Stimulated activated CD4-positive, alpha-beta T cell treated with anti-CD3 and anti-CD28 coated beads, Interleukin-15, amount 100 ng/mL, for 48 hours (primary cell): ENCODE results near the gene CLCNKA.
"Not testable (repeated sequence)": the region's sequence is repeated elsewhere in the genome, so short reads cannot be mapped to it uniquely, and the experiment has no call there.

Source experiments
- DNase-seq, 2 donors: peaks; one replicate each; pipeline ENCODE4 v3.0.0-alpha.2; 2020; ENCODE audit warnings: low read depth in 2 of 2

CLCNKA gene

GRCh38 chr1:15997637-15998280 lies 24.1 kb upstream of the CLCNKA start:
- no peak for DNase-seq

- DNase-seq, result no peak
Observed at GRCh38 chr1:15998929-15999328, 22.9 kb upstream of the CLCNKA start.

- DNase-seq, result not testable (repeated sequence)
Observed at GRCh38 chr1:16001274-16001673, 20.6 kb upstream of the CLCNKA start.

DNA sequence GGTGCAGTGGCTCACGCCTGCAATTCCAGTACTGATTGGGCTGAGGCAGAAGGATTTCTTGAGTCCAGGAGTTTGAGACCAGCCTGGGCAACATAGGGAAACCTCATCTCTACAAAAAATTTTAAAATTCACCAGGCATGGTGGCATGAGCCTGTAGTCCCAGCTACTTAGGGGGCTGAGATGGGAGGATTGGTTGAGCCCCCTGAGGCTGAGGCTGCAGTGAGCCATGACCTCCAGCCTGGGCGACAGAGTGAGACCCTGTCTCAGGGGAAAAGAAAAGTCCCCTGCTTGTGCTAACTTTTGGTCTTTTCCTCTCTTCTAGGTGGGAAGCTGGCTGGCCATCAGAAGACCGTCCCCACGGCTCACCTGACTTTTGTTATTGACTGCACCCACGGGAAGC lies 16.2 kb upstream of the CLCNKA start:
- no peak for DNase-seq

- DNase-seq, result no peak
Observed at GRCh38 chr1:16006010-16006409, 15.8 kb upstream of the CLCNKA start.

DNA sequence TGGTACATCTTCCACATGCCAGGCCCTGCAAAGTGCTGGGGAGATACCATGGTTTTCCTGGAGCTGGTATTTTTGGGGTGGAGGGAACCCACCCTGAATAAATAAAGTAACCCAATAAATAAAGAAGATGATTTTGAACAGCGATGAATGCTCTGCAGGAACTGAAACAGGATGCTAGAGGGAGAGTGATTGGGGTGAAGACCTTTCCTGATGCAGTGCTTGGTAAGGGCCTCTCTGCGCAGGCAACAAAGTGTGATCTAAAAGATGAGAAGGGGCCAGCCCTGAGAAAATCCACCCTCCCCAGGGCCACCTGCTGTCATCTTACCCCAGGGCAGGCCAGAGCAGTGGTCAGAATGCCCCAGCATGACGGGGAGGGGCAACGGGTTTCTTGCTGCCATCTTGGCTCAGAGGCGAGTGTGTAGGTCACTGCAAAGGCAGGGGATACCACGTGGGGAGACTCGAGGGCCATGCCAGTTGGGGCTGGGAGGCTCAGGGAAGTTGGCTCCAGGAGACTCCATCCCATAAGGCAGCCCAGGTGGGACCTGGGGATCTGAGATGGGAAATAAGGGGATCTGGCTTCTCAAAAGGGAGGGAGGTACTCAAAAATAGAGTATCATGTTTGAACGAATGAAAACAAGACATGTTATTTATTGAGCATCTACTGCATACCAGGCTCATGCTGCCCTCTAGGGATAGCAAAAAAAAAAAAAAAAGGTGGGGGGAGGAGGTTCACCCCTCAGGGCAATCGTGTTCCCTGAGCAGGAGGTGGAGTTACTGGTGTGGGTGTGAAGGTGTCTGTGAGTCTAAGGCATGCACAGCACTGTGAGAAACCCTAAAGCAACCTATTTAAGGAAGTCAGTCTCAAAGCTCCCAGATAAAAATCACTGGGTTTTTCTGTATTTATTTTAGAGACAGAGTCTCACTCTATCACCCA lies 15.0 kb upstream of the CLCNKA start:
- no peak for DNase-seq

- no peak for DNase-seq
Observed at GRCh38 chr1:16007671-16008341, 14.0 kb upstream of the CLCNKA start.

- DNase-seq, result peak; percentile 50 to 67
Observed at GRCh38 chr1:16009030-16009460, 12.8 kb upstream of the CLCNKA start.

- DNase-seq, result no peak
Observed at GRCh38 chr1:16009678-16010077, 12.2 kb upstream of the CLCNKA start.

DNA sequence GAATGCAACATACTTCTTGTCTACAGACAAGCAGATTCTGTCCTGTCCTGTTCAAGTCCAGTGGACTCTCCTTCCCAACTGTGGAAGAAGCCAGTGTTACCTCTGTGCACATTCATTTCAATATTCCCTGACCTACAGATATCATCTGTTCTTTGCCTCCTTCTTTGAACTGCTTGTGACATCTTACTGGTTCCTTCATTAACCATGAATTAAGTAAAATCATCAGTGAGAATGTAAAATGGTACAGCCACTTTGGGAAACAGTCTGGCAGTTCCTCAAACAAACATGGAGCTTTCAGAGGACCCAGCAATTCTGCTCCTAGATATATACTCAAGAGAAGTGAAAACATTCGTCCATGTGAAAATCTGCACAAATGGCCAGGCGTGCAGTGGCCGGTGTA lies 11.0 kb upstream of the CLCNKA start:
- no peak for DNase-seq

DNA sequence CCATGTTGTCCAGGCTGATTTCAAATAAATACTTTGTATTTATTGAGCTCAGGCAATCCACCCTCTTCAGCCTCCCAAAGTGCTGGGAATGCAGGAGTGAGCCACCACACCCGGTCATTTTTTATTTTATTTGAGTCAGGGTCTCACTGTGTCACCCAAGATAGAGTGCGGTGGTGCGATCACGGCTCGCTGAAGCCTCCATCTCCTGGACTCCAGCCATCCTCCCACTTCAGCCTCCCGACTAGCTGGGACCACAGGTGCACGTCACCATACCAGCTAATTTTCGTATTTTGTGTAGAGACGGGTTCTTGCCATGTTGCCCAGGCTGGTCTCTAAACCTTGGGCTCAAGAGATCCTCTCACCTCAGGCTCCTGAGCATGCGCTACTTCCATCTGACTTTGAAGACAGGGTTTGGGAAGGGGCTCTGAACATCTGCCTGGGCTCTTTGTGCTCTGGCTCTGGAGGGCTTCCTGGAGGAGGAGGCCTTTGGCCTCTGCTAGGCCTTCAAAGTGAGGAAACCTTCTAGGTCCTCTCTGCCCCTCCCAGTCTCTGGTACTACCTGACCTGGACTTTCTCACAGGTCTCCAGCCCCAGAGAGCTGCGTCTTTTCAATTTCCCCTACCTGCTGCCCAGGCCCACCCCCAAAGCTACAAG lies 9.8 kb upstream of the CLCNKA start:
- DNase-seq, result no peak

DNA sequence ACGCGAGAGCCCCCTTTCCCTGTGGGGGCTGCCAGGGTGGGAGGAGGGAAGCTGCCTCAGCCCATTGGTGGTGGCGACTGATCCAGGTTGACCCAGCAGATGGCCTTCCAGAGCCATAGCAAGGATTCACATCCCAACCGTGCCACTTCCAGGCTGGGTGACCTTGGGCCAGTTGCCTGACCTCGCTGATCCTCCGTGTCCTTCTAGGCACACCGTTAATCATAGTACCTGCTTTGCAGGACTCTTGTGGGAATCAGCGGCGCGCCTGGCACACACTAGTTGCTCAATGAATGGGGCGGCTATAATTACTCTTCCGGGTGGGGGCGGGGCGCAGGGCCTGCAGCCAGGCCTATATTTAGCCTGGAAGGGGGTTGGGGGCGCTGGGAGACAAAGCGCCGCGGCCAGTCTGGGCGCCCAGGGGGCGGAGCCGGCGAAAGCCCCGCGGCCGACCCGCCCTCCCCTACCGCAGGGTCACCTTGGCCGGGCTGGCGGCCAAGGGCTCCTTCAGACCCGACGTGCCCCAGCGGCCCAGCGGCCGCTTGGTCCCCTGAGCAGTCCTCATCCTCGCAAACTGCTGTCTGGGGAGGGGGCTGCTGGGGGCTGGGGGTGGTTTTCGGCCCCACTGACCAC lies 9.1 kb upstream of the CLCNKA start:
- peak in 1 of 2 donors; percentile 27 for DNase-seq

DNA sequence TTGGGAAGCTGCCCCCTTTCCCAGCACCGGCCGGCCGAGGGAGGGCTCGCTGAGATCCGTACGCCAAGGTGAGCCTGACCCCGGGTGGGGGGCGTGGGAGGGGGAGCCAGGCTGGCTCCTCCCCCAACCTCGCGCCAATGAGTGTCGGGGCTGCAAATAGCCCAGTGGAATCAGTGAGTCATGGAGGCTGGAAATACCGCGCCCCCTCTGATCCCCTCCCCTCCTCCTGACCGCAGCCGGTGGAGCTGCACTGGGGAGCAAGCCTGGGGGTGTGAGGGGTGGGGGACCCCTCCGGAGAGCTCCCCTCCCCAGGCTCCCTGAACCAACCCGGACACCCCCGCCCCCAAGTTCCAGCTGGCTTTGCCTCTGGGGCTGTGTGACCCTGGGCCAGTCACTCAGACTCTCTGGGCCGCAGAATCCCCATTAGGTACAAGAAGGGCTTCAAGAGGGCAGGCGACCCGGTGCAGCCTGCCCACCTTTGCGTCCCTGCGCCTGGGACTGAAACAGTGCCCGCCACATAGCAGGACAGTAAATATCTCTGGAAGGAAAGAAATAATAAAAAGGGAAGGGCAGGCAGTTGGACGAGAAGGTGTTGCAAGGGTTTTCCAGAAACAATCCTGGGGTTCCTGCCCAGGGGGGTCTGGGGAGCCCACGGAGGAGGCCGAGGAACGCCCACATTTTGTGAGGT lies 8.5 kb upstream of the CLCNKA start:
- peak; percentile 17 to 30 for DNase-seq

GRCh38 chr1:16013908-16014258 lies 8.0 kb upstream of the CLCNKA start:
- DNase-seq, result no peak

- DNase-seq, result no peak
Observed at GRCh38 chr1:16014509-16015482, 7.0 kb upstream of the CLCNKA start.

DNA sequence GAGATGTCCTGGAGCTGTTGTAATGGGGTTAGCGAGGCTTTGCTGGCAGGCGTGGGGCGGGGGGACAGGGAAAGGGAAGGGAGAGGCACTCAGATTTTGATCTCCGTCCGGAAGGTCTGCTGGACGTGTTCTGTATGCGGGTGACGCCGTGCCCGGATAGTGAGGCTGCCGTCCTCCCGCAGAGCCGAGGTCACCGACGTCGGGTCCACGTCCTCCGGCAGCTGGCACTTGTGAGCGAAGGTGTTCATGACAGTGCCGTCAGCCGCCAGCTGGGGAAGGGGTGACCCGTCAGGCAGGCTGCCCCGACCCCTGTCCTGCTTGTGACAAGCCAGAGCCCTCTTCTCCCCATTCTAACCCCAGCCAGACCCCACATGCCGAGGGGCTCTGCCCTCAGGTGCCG lies 6.3 kb upstream of the CLCNKA start:
- DNase-seq, result no peak

- no peak for DNase-seq
Observed at GRCh38 chr1:16015960-16016901, 5.6 kb upstream of the CLCNKA start.

DNA sequence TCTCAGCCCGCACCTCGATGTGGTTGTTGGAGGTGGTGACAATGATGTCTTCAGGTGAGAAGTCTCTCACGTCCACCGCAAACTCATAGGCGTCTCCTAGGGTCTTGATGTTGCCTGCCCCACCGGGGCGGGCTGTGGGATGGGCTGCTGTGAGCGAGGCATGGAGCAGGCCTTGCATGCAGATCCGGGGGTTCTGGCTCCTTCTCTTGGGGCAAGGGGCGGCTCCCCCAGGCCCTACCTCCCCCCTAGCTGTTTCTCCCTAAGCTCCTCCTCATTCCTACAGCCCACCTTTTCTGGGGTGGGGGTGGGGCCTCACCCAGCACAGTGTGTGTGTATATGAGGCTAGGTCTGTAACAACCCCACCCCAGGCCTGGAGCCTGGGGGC lies 4.8 kb upstream of the CLCNKA start:
- no peak for DNase-seq
